Measurements from ENCODE around the gene UBXN10. TPM values are rescaled to one million over a fixed set of nuclear protein-coding genes. Genes with fewer than 3 reads are reported as not detected.

The UBXN10 gene
- total and polyA plus RNA-seq, 2 donors (not counting 3 experiments of a cell fraction or from before 2014, with no cell fraction given) = not detected

- H3K4me2 ChIP-seq (ENCODE audit: insufficient read depth, low read length) = no peak overlapping the region
- no TSS peak for BruUV-seq (replicated peaks)
- FAIRE-seq (no peak), DNase-seq (ENCODE audit: low read depth, low spot score) (no peak)
- dilution Hi-C loops (cut with MboI; ENCODE audit: extremely low pct_ligation_motif_present, low sequenced_read_pairs) (no loop called here), intact Hi-C loops (cut with micrococcal nuclease) (no loop called here)
- H4K20me1 ChIP-seq (replicated peaks; ENCODE audit: control insufficient read depth, extremely low read depth, insufficient read depth, low read length) = no peaks in the 10 kb centered on the region
- no peak overlapping the region for H3K4me3 ChIP-seq (replicated peaks in 1 of 3; ENCODE audit: insufficient read depth in 1 of 3, low read depth in 1 of 3, low read length in 3 of 3)
- H3K27ac ChIP-seq (ENCODE audit: insufficient read depth, low read depth, low read length) = no peak overlapping the region
- no peaks in the 10 kb centered on the region for H3K36me3 ChIP-seq (ENCODE audit: control insufficient read depth in 2 of 2, extremely low read depth in 1 of 2, insufficient read depth in 2 of 2, low read length in 2 of 2)
- POLR2A ChIA-PET = no interaction called here
- no peak overlapping the region for H2AFZ ChIP-seq (ENCODE audit: low read depth, low read length)
- no peaks in the 10 kb centered on the region for H3K9me1 ChIP-seq (replicated peaks; ENCODE audit: control insufficient read depth, extremely low read depth, insufficient read depth, low read length)
- H3K9me3 ChIP-seq (replicated peaks; ENCODE audit: control insufficient read depth, insufficient read depth, low read length) = no peaks in the 10 kb centered on the region
- no peaks in the 10 kb centered on the region for H3K27me3 ChIP-seq (ENCODE audit: control insufficient read depth in 2 of 2, insufficient read depth in 2 of 2, low read length in 2 of 2)
- H3K4me1 ChIP-seq (ENCODE audit: control insufficient read depth, extremely low read depth, insufficient read depth, low read length) = no peaks in the 10 kb centered on the region
- TF ChIP-seq, protein P1, sequence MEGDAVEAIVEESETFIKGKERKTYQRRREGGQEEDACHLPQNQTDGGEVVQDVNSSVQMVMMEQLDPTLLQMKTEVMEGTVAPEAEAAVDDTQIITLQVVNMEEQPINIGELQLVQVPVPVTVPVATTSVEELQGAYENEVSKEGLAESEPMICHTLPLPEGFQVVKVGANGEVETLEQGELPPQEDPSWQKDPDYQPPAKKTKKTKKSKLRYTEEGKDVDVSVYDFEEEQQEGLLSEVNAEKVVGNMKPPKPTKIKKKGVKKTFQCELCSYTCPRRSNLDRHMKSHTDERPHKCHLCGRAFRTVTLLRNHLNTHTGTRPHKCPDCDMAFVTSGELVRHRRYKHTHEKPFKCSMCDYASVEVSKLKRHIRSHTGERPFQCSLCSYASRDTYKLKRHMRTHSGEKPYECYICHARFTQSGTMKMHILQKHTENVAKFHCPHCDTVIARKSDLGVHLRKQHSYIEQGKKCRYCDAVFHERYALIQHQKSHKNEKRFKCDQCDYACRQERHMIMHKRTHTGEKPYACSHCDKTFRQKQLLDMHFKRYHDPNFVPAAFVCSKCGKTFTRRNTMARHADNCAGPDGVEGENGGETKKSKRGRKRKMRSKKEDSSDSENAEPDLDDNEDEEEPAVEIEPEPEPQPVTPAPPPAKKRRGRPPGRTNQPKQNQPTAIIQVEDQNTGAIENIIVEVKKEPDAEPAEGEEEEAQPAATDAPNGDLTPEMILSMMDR (IDR thresholded peaks at IDR 0.05; ENCODE audit: extremely low read depth in 1 of 2, insufficient read depth in 1 of 2, low read depth in 1 of 2, low read length in 2 of 2) = no peak
- TF ChIP-seq JUN (IDR thresholded peaks at IDR 0.05; ENCODE audit: borderline replicate concordance, insufficient read depth, insufficient read length, low read depth) (no peak), MYC (IDR thresholded peaks at IDR 0.05; ENCODE audit: low read depth, low read length) (no peak), GATA2 (IDR thresholded peaks at IDR 0.05; ENCODE audit: insufficient read depth, insufficient read length, low read depth, low read length) (no peak), POLR2AphosphoS5 (IDR thresholded peaks at IDR 0.05; ENCODE audit: insufficient read depth, low read depth, low read length) (no peak), EZH2 (IDR thresholded peaks at IDR 0.05; ENCODE audit: borderline replicate concordance, low read depth, low read length, severe bottlenecking) (no peak), POLR2A (IDR thresholded peaks at IDR 0.05; ENCODE audit: low read depth, low read length) (no peak), FOS (IDR thresholded peaks at IDR 0.05; ENCODE audit: borderline replicate concordance, insufficient read depth, low read length) (no peak)
- TF ChIP-seq, protein P2, sequence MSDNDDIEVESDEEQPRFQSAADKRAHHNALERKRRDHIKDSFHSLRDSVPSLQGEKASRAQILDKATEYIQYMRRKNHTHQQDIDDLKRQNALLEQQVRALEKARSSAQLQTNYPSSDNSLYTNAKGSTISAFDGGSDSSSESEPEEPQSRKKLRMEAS (IDR thresholded peaks at IDR 0.05; ENCODE audit: insufficient read depth, insufficient read length) = no peak
- CTCF ChIA-PET = interaction anchor here (1.0 kb wide), 1 partner anchor 244 kb away, joined by 3 read pairs; no protein-coding TSS in a partner anchor
- no peaks in the 10 kb centered on the region for H3K79me2 ChIP-seq (ENCODE audit: control insufficient read depth, insufficient read depth, low read length)
- H3K9ac ChIP-seq (replicated peaks; ENCODE audit: extremely low read depth, insufficient read depth, low read length) = no peak overlapping the region
Observed at GRCh38 chr1:20158358-20159070, 27.4 kb upstream of the UBXN10 start.

All from endothelial cell of umbilical vein (primary cell).